HepG2 (cell line): Measurements from ENCODE around the gene COASY. TPM values are rescaled to one million over a fixed set of nuclear protein-coding genes. Genes with fewer than 3 reads are reported as not detected.

Experiments
- ARHGAP35 ChIP-seq: sonication (generic); formaldehyde crosslinking; IDR thresholded peaks from 2 replicates; pipeline ENCODE4 v1.9.0; 2022; ENCODE audit warnings: mild to moderate bottlenecking, inconsistent platforms, moderate library complexity, missing genetic modification reagents, borderline replicate concordance
- ARNTL ChIP-seq: sonication (generic); formaldehyde crosslinking; IDR thresholded peaks from 2 replicates; pipeline ENCODE4 v1.4.0; 2020; ENCODE audit warnings: mild to moderate bottlenecking, missing genetic modification reagents
- ATAD3A ChIP-seq: sonication (generic); formaldehyde crosslinking; IDR thresholded peaks from 2 replicates; pipeline ENCODE4 v1.4.0; 2020; ENCODE audit warnings: missing genetic modification reagents
- BRD4 ChIP-seq: sonication (generic); formaldehyde crosslinking; IDR thresholded peaks from 2 replicates; pipeline ENCODE4 v1.4.0; 2020; ENCODE audit warnings: missing genetic modification reagents
- HDAC2 ChIP-seq: sonication (generic); formaldehyde crosslinking; IDR thresholded peaks from 2 replicates; pipeline ENCODE4 v1.4.0; 2020; ENCODE audit warnings: missing genetic modification reagents
- HNF4G ChIP-seq, 2 experiments: sonication (generic) in 1 of 2; formaldehyde crosslinking in 1 of 2; IDR thresholded peaks; 2 replicates each; pipeline versions ENCODE4 v1.4.0 to v1.6.1; 2011 to 2020; ENCODE audit warnings: borderline replicate concordance in 2 of 2, low read depth in 2 of 2, mild to moderate bottlenecking in 2 of 2, low read length in 1 of 2, missing genetic modification reagents in 1 of 2, moderate library complexity in 1 of 2
- MIER2 ChIP-seq: IDR thresholded peaks from 2 replicates; pipeline ENCODE4 v1.6.1; 2016; ENCODE audit warnings: missing biosample characterization, missing genetic modification reagents
- MTA3 ChIP-seq: sonication (generic); formaldehyde crosslinking; IDR thresholded peaks from 2 replicates; pipeline ENCODE4 v1.4.0; 2020; ENCODE audit warnings: missing genetic modification reagents
- NR3C1 ChIP-seq: sonication (generic); formaldehyde crosslinking; IDR thresholded peaks from 2 replicates; pipeline ENCODE4 v1.4.0; 2020; ENCODE audit warnings: missing genetic modification reagents
- PAWR ChIP-seq: sonication (generic); formaldehyde crosslinking; IDR thresholded peaks from 2 replicates; pipeline ENCODE4 v1.4.0; 2020; ENCODE audit warnings: missing genetic modification reagents, mild to moderate bottlenecking, borderline replicate concordance
- PCBP1 ChIP-seq: fragments of 200-400 bp; formaldehyde crosslinking; IDR thresholded peaks from 2 replicates; pipeline ENCODE4 v1.6.1; 2017; ENCODE audit warnings: mild to moderate bottlenecking, low read depth, low read length, borderline replicate concordance
- PCBP2 ChIP-seq: fragments of 200-400 bp; formaldehyde crosslinking; optimal IDR thresholded peaks from 2 replicates; pipeline ENCODE3; 2018; ENCODE audit warnings: low read length, low read depth; ENCODE audit not compliant: poor library complexity, severe bottlenecking
- PHF20 ChIP-seq: sonication (generic); formaldehyde crosslinking; IDR thresholded peaks from 2 replicates; pipeline ENCODE4 v1.5.0; 2020; ENCODE audit warnings: mild to moderate bottlenecking, missing genetic modification reagents
- SALL1 ChIP-seq: sonication (generic); formaldehyde crosslinking; IDR thresholded peaks from 2 replicates; pipeline ENCODE4 v1.8.0; 2022; ENCODE audit warnings: mild to moderate bottlenecking, missing genetic modification reagents
- SKI ChIP-seq: fragments of 450-650 bp; IDR thresholded peaks from one replicate; pipeline ENCODE4 v1.6.1; 2018; ENCODE audit warnings: mild to moderate bottlenecking; ENCODE audit not compliant: partially characterized antibody
- TARDBP ChIP-seq: sonication (generic); formaldehyde crosslinking; IDR thresholded peaks from 2 replicates; pipeline ENCODE4 v1.8.0; 2022; ENCODE audit warnings: mild to moderate bottlenecking, missing genetic modification reagents
- ZMYM2 ChIP-seq: sonication (generic); formaldehyde crosslinking; IDR thresholded peaks from 2 replicates; pipeline ENCODE4 v1.8.0; 2022; ENCODE audit warnings: mild to moderate bottlenecking, missing genetic modification reagents
- ZNF138 ChIP-seq: sonication (generic); formaldehyde crosslinking; IDR thresholded peaks from 2 replicates; pipeline ENCODE4 v1.5.0; 2020; ENCODE audit warnings: mild to moderate bottlenecking, low read depth, missing genetic modification reagents
- ZNF251 ChIP-seq: sonication (generic); formaldehyde crosslinking; IDR thresholded peaks from 2 replicates; pipeline ENCODE4 v1.9.0; 2021; ENCODE audit warnings: mild to moderate bottlenecking, missing genetic modification reagents
- ZNF44 ChIP-seq: sonication (generic); formaldehyde crosslinking; IDR thresholded peaks from 2 replicates; pipeline ENCODE4 v1.5.1; 2020; ENCODE audit warnings: mild to moderate bottlenecking, missing genetic modification reagents
- ZNF747 ChIP-seq: sonication (generic); formaldehyde crosslinking; IDR thresholded peaks from 2 replicates; pipeline ENCODE4 v1.8.1; 2023; ENCODE audit warnings: missing genetic modification reagents, mild to moderate bottlenecking, borderline replicate concordance
- ZNF775 ChIP-seq: sonication (generic); formaldehyde crosslinking; IDR thresholded peaks from 2 replicates; pipeline ENCODE4 v1.4.0; 2020; ENCODE audit warnings: missing genetic modification reagents, mild to moderate bottlenecking, moderate library complexity, borderline replicate concordance
- ZSCAN25 ChIP-seq: sonication (generic); formaldehyde crosslinking; IDR thresholded peaks from 2 replicates; pipeline ENCODE4 v1.8.0; 2022; ENCODE audit warnings: mild to moderate bottlenecking, missing genetic modification reagents
- ZSCAN31 ChIP-seq: sonication (generic); formaldehyde crosslinking; IDR thresholded peaks from 2 replicates; pipeline ENCODE4 v1.5.0; 2020; ENCODE audit warnings: low read depth, mild to moderate bottlenecking, missing genetic modification reagents
- ZZZ3 ChIP-seq: sonication (generic); formaldehyde crosslinking; IDR thresholded peaks from 2 replicates; pipeline ENCODE4 v1.4.0; 2020; ENCODE audit warnings: missing genetic modification reagents, mild to moderate bottlenecking, borderline replicate concordance
- polyA plus RNA-seq, 8 experiments: library from polyadenylated mRNA; depleted of rRNA in 3 of 8; stranded (reverse) in 7 of 8; unstranded in 1 of 8; fragments of >200 nt; fragmentation: Illumina TruSeq in 4 of 8; extraction: Trizol in 4 of 8; gene quantifications; 2 replicates each; pipeline versions ENCODE4 v1.2.1 to v1.2.3, GENCODE V29; 2011 to 2016; ENCODE audit warnings: low read depth in 4 of 8, missing spikeins in 1 of 8, mixed read lengths in 1 of 8; ENCODE audit not compliant: insufficient read depth in 1 of 8
- total RNA-seq, 5 experiments: library from RNA; depleted of rRNA; stranded (reverse); fragments of >200 nt; fragmentation: Illumina TruSeq; extraction: Trizol; gene quantifications; 2 replicates each; pipeline ENCODE4 v1.2.3, GENCODE V29; 2016; ENCODE audit warnings: low read depth in 1 of 5
- TF ChIP-seq, protein P1 (sequence below): sonication (generic); formaldehyde crosslinking; IDR thresholded peaks from 2 replicates; pipeline ENCODE4 v1.8.1; 2023; ENCODE audit warnings: missing genetic modification reagents, inconsistent platforms, borderline replicate concordance
- TF ChIP-seq, protein P2 (sequence below): sonication (generic); formaldehyde crosslinking; IDR thresholded peaks from 2 replicates; pipeline ENCODE4 v1.8.0; 2022; ENCODE audit warnings: mild to moderate bottlenecking, missing genetic modification reagents; ENCODE audit not compliant: insufficient replicate concordance

Gene COASY
- total and polyA plus RNA-seq, 2 of the 13 experiments (the other 11 are each of a cell fraction or from before 2014, with no cell fraction given) = 90.7 to 125 TPM

DNA sequence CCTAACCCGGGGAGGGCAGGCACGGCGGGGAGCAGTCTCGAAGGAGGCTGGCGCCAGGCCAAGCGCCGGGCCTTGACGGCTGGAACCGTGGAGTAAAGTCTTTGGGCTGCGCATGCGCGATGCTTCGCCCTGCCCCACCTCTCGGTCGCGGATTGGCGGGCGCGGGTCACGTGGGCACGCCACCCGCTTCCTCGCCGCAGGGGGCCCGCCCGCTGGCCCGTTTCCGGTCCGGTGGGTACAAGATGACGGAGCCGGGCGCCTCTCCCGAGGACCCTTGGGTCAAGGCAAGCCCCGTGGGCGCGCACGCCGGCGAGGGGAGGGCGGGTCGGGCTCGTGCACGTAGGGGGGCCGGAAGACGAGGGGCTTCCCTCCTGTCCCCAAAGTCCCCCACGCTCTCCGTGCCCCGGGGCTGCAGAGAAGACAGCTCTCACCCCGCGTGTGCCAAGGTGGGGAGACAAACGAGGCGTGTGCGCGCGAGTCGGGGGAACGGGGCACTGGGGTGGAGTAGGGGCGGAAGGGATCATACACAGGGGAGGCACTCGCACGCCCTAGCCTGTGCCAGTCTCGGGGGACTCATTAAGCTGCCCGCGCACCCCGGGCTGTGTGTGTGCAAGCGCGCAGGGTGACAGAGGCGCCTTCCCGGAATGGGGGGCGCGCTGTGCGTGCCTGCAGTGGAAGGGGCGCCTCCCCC lies 5.1 kb downstream of the COASY start, which contains the start of gene MLX (continued):
- TF ChIP-seq, protein P1, sequence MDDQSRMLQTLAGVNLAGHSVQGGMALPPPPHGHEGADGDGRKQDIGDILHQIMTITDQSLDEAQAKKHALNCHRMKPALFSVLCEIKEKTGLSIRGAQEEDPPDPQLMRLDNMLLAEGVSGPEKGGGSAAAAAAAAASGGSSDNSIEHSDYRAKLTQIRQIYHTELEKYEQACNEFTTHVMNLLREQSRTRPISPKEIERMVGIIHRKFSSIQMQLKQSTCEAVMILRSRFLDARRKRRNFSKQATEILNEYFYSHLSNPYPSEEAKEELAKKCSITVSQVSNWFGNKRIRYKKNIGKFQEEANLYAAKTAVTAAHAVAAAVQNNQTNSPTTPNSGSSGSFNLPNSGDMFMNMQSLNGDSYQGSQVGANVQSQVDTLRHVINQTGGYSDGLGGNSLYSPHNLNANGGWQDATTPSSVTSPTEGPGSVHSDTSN = no peak
- 0 out of 2 replicates have a peak, but pooled peaks have one; percentile 56 for TF ChIP-seq ATAD3A
- no peak; the same call in 1 of the 2 replicates for TF ChIP-seq BRD4 (CRISPR knock-in tag)
- peak; percentile 53; the same call in 1 of the 2 replicates for TF ChIP-seq HNF4G (IDR thresholded peaks at IDR 0.05; ENCODE audit: borderline replicate concordance, low read depth, low read length)
- TF ChIP-seq HNF4G (CRISPR knock-in tag; IDR thresholded peaks at IDR 0.05; ENCODE audit: borderline replicate concordance, low read depth) = no peak; the same call in 1 of the 2 replicates
- 0 out of 2 replicates have a peak, but pooled peaks have one; percentile 42 for TF ChIP-seq ZNF251 (CRISPR knock-in tag)
- no peak for TF ChIP-seq NR3C1 (CRISPR knock-in tag)
- 0 out of 2 replicates have a peak, but pooled peaks have one; percentile 44 for TF ChIP-seq ZSCAN31 (CRISPR knock-in tag)
- TF ChIP-seq TARDBP (CRISPR knock-in tag) = peak; percentile 99
- TF ChIP-seq PAWR (CRISPR knock-in tag) = no peak; the same call in 1 of the 2 replicates
- peak; percentile 89 for TF ChIP-seq HDAC2 (CRISPR knock-in tag)
- peak; percentile 90 for TF ChIP-seq PHF20 (CRISPR knock-in tag)
- no peak for TF ChIP-seq MTA3 (CRISPR knock-in tag)
- TF ChIP-seq ZNF747 (CRISPR knock-in tag) = peak; percentile 95
- TF ChIP-seq ZNF775 (CRISPR knock-in tag) = no peak; the same call in 1 of the 2 replicates
- TF ChIP-seq ZMYM2 (CRISPR knock-in tag) = peak; percentile 74; the same call in 1 of the 2 replicates
- TF ChIP-seq MIER2 = no peak
- TF ChIP-seq ZNF44 = no peak
- no peak for TF ChIP-seq PCBP2
- TF ChIP-seq ZSCAN25 (CRISPR knock-in tag) = peak; percentile 16; the same call in 1 of the 2 replicates
- TF ChIP-seq, protein P2, sequence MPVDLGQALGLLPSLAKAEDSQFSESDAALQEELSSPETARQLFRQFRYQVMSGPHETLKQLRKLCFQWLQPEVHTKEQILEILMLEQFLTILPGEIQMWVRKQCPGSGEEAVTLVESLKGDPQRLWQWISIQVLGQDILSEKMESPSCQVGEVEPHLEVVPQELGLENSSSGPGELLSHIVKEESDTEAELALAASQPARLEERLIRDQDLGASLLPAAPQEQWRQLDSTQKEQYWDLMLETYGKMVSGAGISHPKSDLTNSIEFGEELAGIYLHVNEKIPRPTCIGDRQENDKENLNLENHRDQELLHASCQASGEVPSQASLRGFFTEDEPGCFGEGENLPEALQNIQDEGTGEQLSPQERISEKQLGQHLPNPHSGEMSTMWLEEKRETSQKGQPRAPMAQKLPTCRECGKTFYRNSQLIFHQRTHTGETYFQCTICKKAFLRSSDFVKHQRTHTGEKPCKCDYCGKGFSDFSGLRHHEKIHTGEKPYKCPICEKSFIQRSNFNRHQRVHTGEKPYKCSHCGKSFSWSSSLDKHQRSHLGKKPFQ (CRISPR knock-in tag) = peak; percentile 76
- TF ChIP-seq PCBP1 = no peak
- peak; percentile 41; the same call in 1 of the 2 replicates for TF ChIP-seq ZNF138 (CRISPR knock-in tag)
- peak; percentile 28; the same call in 1 of the 2 replicates for TF ChIP-seq ARHGAP35 (CRISPR knock-in tag)
- TF ChIP-seq SALL1 = peak; percentile 91
- TF ChIP-seq ZZZ3 (CRISPR knock-in tag) = peak; percentile 95
- TF ChIP-seq ARNTL (CRISPR knock-in tag) = peak; percentile 95
- peak; percentile 33 for TF ChIP-seq SKI
